ENCODE results near the gene WDR49. TPM values are rescaled to one million over a fixed set of nuclear protein-coding genes. Genes with fewer than 3 reads are reported as not detected.

The WDR49 gene
- total and polyA plus RNA-seq, 5 donors from 2014 or later: 0.79 TPM; not detected in 4

DNA sequence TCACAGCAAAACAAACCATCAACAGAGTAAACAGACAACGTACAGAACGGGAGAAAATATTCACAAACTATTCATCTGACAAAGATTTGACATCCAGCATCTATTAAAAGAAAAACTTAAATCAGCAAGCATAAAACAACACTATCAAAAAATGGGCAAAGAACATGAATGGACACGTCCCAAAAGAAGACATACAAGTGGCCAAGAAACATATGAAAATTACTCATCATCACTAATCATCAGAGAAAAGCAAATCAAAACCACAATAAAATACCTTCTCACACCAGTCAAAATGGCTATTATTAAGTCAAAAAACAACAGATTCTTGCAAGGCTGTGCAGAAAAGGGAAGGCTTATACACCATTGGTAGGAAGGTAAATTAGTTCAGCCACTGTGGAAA, 166.2 kb downstream of the WDR49 start:
- H3K27ac ChIP-seq (ENCODE audit: insufficient read depth, low read length, poor library complexity, severe bottlenecking): no peak overlapping the region
- H3K36me3 ChIP-seq (ENCODE audit: control insufficient read depth, insufficient read depth, low read length): no peaks in the 10 kb centered on the region
- H3K4me3 ChIP-seq (ENCODE audit: low read depth, low read length): no peak overlapping the region
- Mint-ChIP-seq H3K4me3 (no peak overlapping the region), H3K27me3 (no peaks in the 10 kb centered on the region), H3K9me3 (peaks cover 0 to 10% (median 3%) of the 10 kb centered on the region in 7 donors), H3K4me1 (no peaks in the 10 kb centered on the region), H3K36me3 (no peaks in the 10 kb centered on the region), H3K27ac (no peak overlapping the region)
- DNase-seq (no peak), ATAC-seq (ENCODE audit: low read depth in 2 of 2) (no peak)
- H3K4me1 ChIP-seq (ENCODE audit: control insufficient read depth, insufficient read depth, low read length, poor library complexity, severe bottlenecking): no peaks in the 10 kb centered on the region
- H3K27me3 ChIP-seq (ENCODE audit: control insufficient read depth, insufficient read depth, low read length): no peaks in the 10 kb centered on the region
- H3K9me3 ChIP-seq (ENCODE audit: control insufficient read depth in 2 of 2, low read length in 2 of 2): no peaks in the 10 kb centered on the region

DNA sequence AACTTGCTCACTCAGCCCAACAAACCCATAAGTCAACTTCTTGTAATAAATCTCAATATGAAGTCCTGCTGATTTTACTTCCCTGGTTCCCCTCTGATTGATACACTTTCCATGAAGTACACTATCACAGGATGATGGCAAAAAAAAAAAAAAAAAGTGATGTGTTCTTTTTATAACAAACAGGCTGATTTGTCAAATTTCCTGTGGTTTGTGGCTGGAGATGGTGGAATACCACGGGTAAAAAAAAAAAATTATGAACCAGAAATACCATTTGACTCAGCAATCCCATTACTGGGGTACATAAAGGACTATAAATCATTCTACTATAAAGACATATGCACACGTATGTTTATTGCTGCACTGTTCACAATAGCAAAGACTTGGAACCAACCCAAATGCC, 169.2 kb downstream of the WDR49 start:
- no peak for ATAC-seq (ENCODE audit: low read depth in 2 of 2)
- Mint-ChIP-seq H3K27me3 (no peaks in the 10 kb centered on the region), H3K9me3 (peaks cover 0 to 10% (median 3%) of the 10 kb centered on the region in 7 donors), H3K27ac (no peak overlapping the region), H3K36me3 (no peaks in the 10 kb centered on the region), H3K4me1 (no peaks in the 10 kb centered on the region), H3K4me3 (no peak overlapping the region)
- DNase-seq: no peak
- no peaks in the 10 kb centered on the region for H3K9me3 ChIP-seq (ENCODE audit: control insufficient read depth in 2 of 2, low read length in 2 of 2)
- no peaks in the 10 kb centered on the region for H3K36me3 ChIP-seq (ENCODE audit: control insufficient read depth, insufficient read depth, low read length)
- H3K4me1 ChIP-seq (ENCODE audit: control insufficient read depth, insufficient read depth, low read length, poor library complexity, severe bottlenecking): no peaks in the 10 kb centered on the region
- H3K4me3 ChIP-seq (ENCODE audit: low read depth, low read length): no peak overlapping the region
- H3K27me3 ChIP-seq (ENCODE audit: control insufficient read depth, insufficient read depth, low read length): no peaks in the 10 kb centered on the region
- H3K27ac ChIP-seq (ENCODE audit: insufficient read depth, low read length, poor library complexity, severe bottlenecking): no peak overlapping the region

DNA sequence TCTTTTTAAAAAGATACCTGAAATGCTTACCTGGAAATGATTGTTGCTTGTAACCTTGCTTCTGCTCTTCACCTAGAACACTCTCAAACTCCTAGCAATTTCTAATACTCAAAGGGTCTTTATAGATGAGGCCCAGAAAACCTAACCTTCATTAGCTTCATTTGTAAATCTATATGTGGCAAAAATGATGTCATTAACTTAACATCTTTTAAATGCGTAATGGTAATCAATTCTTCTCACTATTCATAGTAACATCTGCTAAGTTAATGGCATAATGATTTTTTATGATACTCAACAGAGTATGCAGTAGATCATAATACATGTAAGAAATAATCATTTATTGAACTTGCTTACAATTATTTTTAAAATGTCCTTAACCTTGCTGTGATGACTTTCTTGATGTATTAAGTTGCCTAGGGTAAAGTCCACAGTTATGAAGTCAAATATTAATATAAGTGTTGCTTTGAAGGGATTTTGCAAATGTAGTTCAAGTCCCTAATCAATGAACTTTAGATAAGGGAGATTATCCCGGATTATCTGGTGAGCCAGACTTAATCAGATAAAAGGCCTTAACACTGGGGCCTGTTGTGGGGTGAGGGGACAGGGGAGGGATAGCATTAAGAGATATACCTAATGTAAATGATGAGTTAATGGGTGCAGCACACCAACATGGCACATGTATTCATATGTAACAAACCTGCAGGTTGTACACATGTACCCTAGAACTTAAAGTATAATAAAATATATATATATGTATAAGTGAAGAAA, 169.8 kb downstream of the WDR49 start:
- Mint-ChIP-seq H3K36me3 (no peaks in the 10 kb centered on the region), H3K4me3 (no peak overlapping the region), H3K4me1 (no peaks in the 10 kb centered on the region), H3K27ac (no peak overlapping the region), H3K27me3 (no peaks in the 10 kb centered on the region), H3K9me3 (peaks cover 0 to 9% (median 3%) of the 10 kb centered on the region in 7 donors)
- Histone ChIP-seq H3K36me3 (ENCODE audit: control insufficient read depth, insufficient read depth, low read length) (no peaks in the 10 kb centered on the region), H3K9me3 (ENCODE audit: control insufficient read depth in 2 of 2, low read length in 2 of 2) (no peaks in the 10 kb centered on the region), H3K27me3 (ENCODE audit: control insufficient read depth, insufficient read depth, low read length) (no peaks in the 10 kb centered on the region), H3K27ac (ENCODE audit: insufficient read depth, low read length, poor library complexity, severe bottlenecking) (no peak overlapping the region), H3K4me1 (ENCODE audit: control insufficient read depth, insufficient read depth, low read length, poor library complexity, severe bottlenecking) (no peaks in the 10 kb centered on the region), H3K4me3 (ENCODE audit: low read depth, low read length) (no peak overlapping the region)
- ATAC-seq (ENCODE audit: low read depth in 2 of 2) (no peak), DNase-seq (no peak)

DNA sequence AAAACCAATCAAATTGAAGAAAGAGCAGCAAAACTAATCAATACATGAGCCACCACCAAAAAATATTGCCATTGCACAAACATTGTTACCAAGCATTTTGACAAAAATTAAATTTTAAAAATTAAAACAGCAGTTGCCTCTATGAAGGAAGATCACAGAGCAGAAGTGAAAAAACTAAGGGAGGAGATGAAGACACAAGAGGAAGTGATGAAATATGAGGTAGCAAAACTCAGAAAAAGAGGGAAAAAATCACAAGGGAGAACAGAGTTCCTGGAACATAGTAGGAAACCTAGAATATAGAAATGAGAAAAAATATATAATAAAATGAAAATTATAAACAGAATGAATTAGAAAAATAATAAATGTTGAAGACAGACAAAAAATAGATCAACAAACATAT, 172.6 kb downstream of the WDR49 start:
- H3K4me1 Mint-ChIP-seq: no peaks in the 10 kb centered on the region
- Histone ChIP-seq H3K36me3 (ENCODE audit: control insufficient read depth, insufficient read depth, low read length) (no peaks in the 10 kb centered on the region), H3K27me3 (ENCODE audit: control insufficient read depth, insufficient read depth, low read length) (no peaks in the 10 kb centered on the region), H3K4me1 (ENCODE audit: control insufficient read depth, insufficient read depth, low read length, poor library complexity, severe bottlenecking) (no peaks in the 10 kb centered on the region), H3K4me3 (ENCODE audit: low read depth, low read length) (no peak overlapping the region), H3K9me3 (ENCODE audit: control insufficient read depth in 2 of 2, low read length in 2 of 2) (no peaks in the 10 kb centered on the region), H3K27ac (ENCODE audit: insufficient read depth, low read length, poor library complexity, severe bottlenecking) (no peak overlapping the region)
- no peak overlapping the region for H3K27ac Mint-ChIP-seq
- no peaks in the 10 kb centered on the region for H3K36me3 Mint-ChIP-seq
- ATAC-seq (ENCODE audit: low read depth in 2 of 2) (no peak), DNase-seq (no peak)
- H3K27me3 Mint-ChIP-seq: no peaks in the 10 kb centered on the region
- no peak overlapping the region for H3K4me3 Mint-ChIP-seq
- peaks cover 0 to 5% (median 3%) of the 10 kb centered on the region in 7 donors for H3K9me3 Mint-ChIP-seq

DNA sequence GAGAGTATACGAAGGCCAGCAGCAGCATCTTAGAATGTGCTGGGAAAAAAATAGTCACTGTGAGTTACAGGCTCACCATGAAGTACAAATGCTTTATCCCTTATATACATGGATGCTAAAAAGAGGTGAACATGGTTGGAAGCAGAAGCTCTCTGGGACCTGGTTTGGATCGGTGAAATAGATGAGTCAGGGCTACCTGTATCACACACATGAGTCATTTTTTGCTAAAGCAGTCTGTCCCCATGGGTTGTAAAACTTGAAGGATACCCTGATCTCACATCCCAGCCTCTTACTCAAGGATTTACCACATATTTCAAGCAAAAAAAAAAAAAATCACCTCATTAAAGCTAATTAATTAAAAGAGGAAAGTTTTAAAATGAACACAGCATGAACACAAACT, 173.0 kb downstream of the WDR49 start:
- Mint-ChIP-seq H3K4me1 (no peaks in the 10 kb centered on the region), H3K4me3 (no peak overlapping the region), H3K27me3 (no peaks in the 10 kb centered on the region), H3K9me3 (peaks cover 0 to 5% (median 3%) of the 10 kb centered on the region in 7 donors), H3K36me3 (no peaks in the 10 kb centered on the region), H3K27ac (no peak overlapping the region)
- no peak overlapping the region for H3K4me3 ChIP-seq (ENCODE audit: low read depth, low read length)
- no peaks in the 10 kb centered on the region for H3K9me3 ChIP-seq (ENCODE audit: control insufficient read depth in 2 of 2, low read length in 2 of 2)
- DNase-seq (no peak), ATAC-seq (ENCODE audit: low read depth in 2 of 2) (no peak)
- H3K27me3 ChIP-seq (ENCODE audit: control insufficient read depth, insufficient read depth, low read length): no peaks in the 10 kb centered on the region
- no peak overlapping the region for H3K27ac ChIP-seq (ENCODE audit: insufficient read depth, low read length, poor library complexity, severe bottlenecking)
- H3K4me1 ChIP-seq (ENCODE audit: control insufficient read depth, insufficient read depth, low read length, poor library complexity, severe bottlenecking): no peaks in the 10 kb centered on the region
- H3K36me3 ChIP-seq (ENCODE audit: control insufficient read depth, insufficient read depth, low read length): no peaks in the 10 kb centered on the region

DNA sequence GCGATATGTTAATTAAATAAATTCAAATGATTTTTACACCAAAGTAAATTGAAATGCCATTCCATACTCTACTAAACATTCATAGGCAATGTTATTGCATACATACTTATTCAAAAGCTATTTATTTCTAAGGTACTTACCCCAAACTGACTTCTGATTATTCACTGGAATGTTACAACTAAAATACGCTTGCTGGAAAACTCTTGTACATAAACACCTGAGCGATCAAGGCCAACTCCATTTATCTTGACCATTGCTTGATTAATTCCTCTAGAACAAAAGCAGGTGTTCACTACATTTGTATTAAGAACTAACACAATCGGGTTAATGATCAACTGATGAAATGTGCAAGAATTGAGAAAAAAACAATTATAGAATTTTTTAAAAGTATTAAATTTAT, 179.9 kb downstream of the WDR49 start, which contains the start of gene SERPINI2:
TSS of gene SERPINI2 (minus strand) at position 180 of the 400 bp plus-strand sequence. CDS start 2,208 bp downstream, outside the sequence.
- no peaks in the 10 kb centered on the region for H3K9me3 Mint-ChIP-seq
- H3K27ac Mint-ChIP-seq: no peak within 1 kb of the TSS
- H3K36me3 Mint-ChIP-seq: no peaks in the 10 kb centered on the region
- Histone ChIP-seq H3K27ac (ENCODE audit: insufficient read depth, low read length, poor library complexity, severe bottlenecking) (no peak within 1 kb of the TSS), H3K4me3 (ENCODE audit: low read depth, low read length) (no peak within 1 kb of the TSS), H3K36me3 (ENCODE audit: control insufficient read depth, insufficient read depth, low read length) (no peaks in the 10 kb centered on the region), H3K4me1 (ENCODE audit: control insufficient read depth, insufficient read depth, low read length, poor library complexity, severe bottlenecking) (no peaks in the 10 kb centered on the region), H3K27me3 (ENCODE audit: control insufficient read depth, insufficient read depth, low read length) (no peaks in the 10 kb centered on the region), H3K9me3 (ENCODE audit: control insufficient read depth in 2 of 2, low read length in 2 of 2) (no peaks in the 10 kb centered on the region)
- no peaks in the 10 kb centered on the region for H3K4me1 Mint-ChIP-seq
- H3K27me3 Mint-ChIP-seq: no peaks in the 10 kb centered on the region
- H3K4me3 Mint-ChIP-seq: no peak within 1 kb of the TSS
- DNase-seq: no peak
- ATAC-seq (ENCODE audit: low read depth in 2 of 2): no peak

DNA sequence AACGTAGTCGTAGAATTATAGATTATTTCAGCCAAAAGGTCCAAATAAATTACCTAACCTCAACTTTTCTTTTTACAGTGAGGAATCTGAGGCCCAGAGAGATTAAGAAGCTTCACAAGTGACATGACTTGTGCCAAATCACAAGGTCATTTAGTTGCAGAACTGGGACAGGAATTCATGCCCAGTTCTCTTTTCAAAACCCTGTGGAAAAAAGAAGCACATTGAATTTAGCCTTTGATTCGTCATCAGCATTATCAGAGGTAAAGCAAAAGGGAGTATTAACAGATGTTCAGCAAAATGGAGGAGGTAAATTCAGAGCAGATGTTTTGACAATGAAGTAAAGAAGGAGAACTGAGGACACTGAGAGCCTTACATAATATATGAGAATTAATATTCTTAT, 184.4 kb downstream of the WDR49 start:
- Mint-ChIP-seq H3K36me3 (no peaks in the 10 kb centered on the region), H3K27me3 (no peaks in the 10 kb centered on the region), H3K9me3 (peaks cover 0 to 2% (median 0%) of the 10 kb centered on the region in 7 donors), H3K4me3 (no peak overlapping the region), H3K27ac (no peak overlapping the region), H3K4me1 (no peaks in the 10 kb centered on the region)
- Histone ChIP-seq H3K9me3 (ENCODE audit: control insufficient read depth in 2 of 2, low read length in 2 of 2) (no peaks in the 10 kb centered on the region), H3K27me3 (ENCODE audit: control insufficient read depth, insufficient read depth, low read length) (no peaks in the 10 kb centered on the region), H3K36me3 (ENCODE audit: control insufficient read depth, insufficient read depth, low read length) (no peaks in the 10 kb centered on the region), H3K27ac (ENCODE audit: insufficient read depth, low read length, poor library complexity, severe bottlenecking) (no peak overlapping the region), H3K4me1 (ENCODE audit: control insufficient read depth, insufficient read depth, low read length, poor library complexity, severe bottlenecking) (no peaks in the 10 kb centered on the region), H3K4me3 (ENCODE audit: low read depth, low read length) (no peak overlapping the region)
- DNase-seq (no peak), ATAC-seq (ENCODE audit: low read depth in 2 of 2) (no peak)
